Glutamatergic neuron (in vitro differentiated cells): ENCODE results near the gene KRT84. TPM values are rescaled to one million over a fixed set of nuclear protein-coding genes. Genes with fewer than 3 reads are reported as not detected.

Experiments
- DNase-seq: peaks from one replicate; pipeline ENCODE4 v3.0.0; 2022
- H3K27ac Mint-ChIP-seq: one replicate; pipeline ENCODE4 v1.8.0; 2020; ENCODE audit warnings: mild to moderate bottlenecking, mixed read lengths, inconsistent platforms; ENCODE audit not compliant: unreplicated experiment
- H3K27me3 Mint-ChIP-seq: one replicate; pipeline ENCODE4 v1.8.0; 2020; ENCODE audit warnings: mild to moderate bottlenecking, moderate library complexity, mixed read lengths, inconsistent platforms; ENCODE audit not compliant: unreplicated experiment
- H3K36me3 Mint-ChIP-seq: one replicate; pipeline ENCODE4 v1.8.0; 2020; ENCODE audit warnings: mild to moderate bottlenecking, mixed read lengths, inconsistent platforms; ENCODE audit not compliant: unreplicated experiment
- H3K4me1 Mint-ChIP-seq: one replicate; pipeline ENCODE4 v1.8.0; 2020; ENCODE audit warnings: mild to moderate bottlenecking, low read depth, mixed read lengths, inconsistent platforms; ENCODE audit not compliant: unreplicated experiment
- H3K4me3 Mint-ChIP-seq: one replicate; pipeline ENCODE4 v1.8.0; 2020; ENCODE audit warnings: mild to moderate bottlenecking, mixed read lengths, inconsistent platforms; ENCODE audit not compliant: unreplicated experiment
- H3K9me3 Mint-ChIP-seq: one replicate; pipeline ENCODE4 v1.8.0; 2020; ENCODE audit warnings: mild to moderate bottlenecking, moderate library complexity, mixed read lengths, inconsistent platforms; ENCODE audit not compliant: unreplicated experiment
- CTCF ChIP-seq: fragments of 200-600 bp; sonication (generic); IDR thresholded peaks from one replicate; pipeline ENCODE4 v1.5.0; 2021; ENCODE audit not compliant: partially characterized antibody, unreplicated experiment
- long read RNA-seq: library from polyadenylated mRNA; unstranded; transcript quantifications from one replicate; pipeline ENCODE4 v2.0.0, GENCODE V29; 2020; ENCODE audit not compliant: unreplicated experiment
- total RNA-seq: library from RNA; stranded (reverse); fragmentation: NEBNext Ultra II Directional; extraction: Animal tissue kit (Norgen Biotek cat#: 25700); gene quantifications from one replicate; pipeline ENCODE4 v1.2.1, GENCODE V29; 2021; ENCODE audit not compliant: unreplicated experiment

Gene KRT84
- not detected for total RNA-seq
- long read RNA-seq, result 0 reads

GRCh38 chr12:52385226-52385702 lies at the start of gene KRT84:
KRT84 (minus strand) TSS chr12:52385652; CDS start chr12:52385585, 67 bp downstream.
- no peak for DNase-seq
- Mint-ChIP-seq H3K4me1 (no peaks in the 10 kb centered on the region), H3K27me3 (peaks cover 2% of the 10 kb centered on the region), H3K36me3 (no peaks in the 10 kb centered on the region), H3K27ac (no peak within 1 kb of the TSS), H3K4me3 (no peak within 1 kb of the TSS), H3K9me3 (peaks cover 2% of the 10 kb centered on the region)
- no peak for TF ChIP-seq CTCF

GRCh38 chr12:52434760-52435530 lies 49.5 kb upstream of the KRT84 start:
- Mint-ChIP-seq H3K27ac (no peak overlapping the region), H3K27me3 (peaks cover 7% of the 10 kb centered on the region), H3K36me3 (no peaks in the 10 kb centered on the region), H3K9me3 (peaks cover 7% of the 10 kb centered on the region), H3K4me3 (no peak overlapping the region), H3K4me1 (peaks cover 6% of the 10 kb centered on the region)
- no peak for TF ChIP-seq CTCF
- DNase-seq, result no peak

GRCh38 chr12:52434081-52434733 lies 48.8 kb upstream of the KRT84 start, which contains the start of gene KRT75:
KRT75 (minus strand) TSS chr12:52434371; CDS start chr12:52434304, 67 bp downstream.
- H3K27me3 Mint-ChIP-seq, result peaks cover 9% of the 10 kb centered on the region
- DNase-seq, result no peak
- H3K36me3 Mint-ChIP-seq, result no peaks in the 10 kb centered on the region

GRCh38 chr12:52433501-52434080 lies 48.1 kb upstream of the KRT84 start:
- TF ChIP-seq CTCF, result no peak
- H3K27me3 Mint-ChIP-seq, result peaks cover 9% of the 10 kb centered on the region
- no peak overlapping the region for H3K27ac Mint-ChIP-seq
- peaks cover 4% of the 10 kb centered on the region for H3K4me1 Mint-ChIP-seq
- DNase-seq, result no peak
- peaks cover 6% of the 10 kb centered on the region for H3K9me3 Mint-ChIP-seq
- no peaks in the 10 kb centered on the region for H3K36me3 Mint-ChIP-seq
- no peak overlapping the region for H3K4me3 Mint-ChIP-seq

More at GRCh38 chr12:52434081-52434733, 48.8 kb upstream of the KRT84 start, which contains the start of gene KRT75:
- Mint-ChIP-seq H3K4me3 (no peak within 1 kb of the TSS), H3K9me3 (peaks cover 7% of the 10 kb centered on the region), H3K4me1 (peaks cover 4% of the 10 kb centered on the region), H3K27ac (no peak within 1 kb of the TSS)
- TF ChIP-seq CTCF, result no peak
